22Rv1 (cell line): ENCODE results near the gene THBS3.

ENCODE experiments used
- CTCF ChIP-seq: fragments of 450-650 bp; IDR thresholded peaks from 2 replicates; pipeline ENCODE4 v1.5.1; 2017; ENCODE audit warnings: mild to moderate bottlenecking
- ZFX ChIP-seq: fragments of 450-650 bp; IDR thresholded peaks from 2 replicates; pipeline ENCODE4 v1.6.1; 2017; ENCODE audit warnings: antibody characterized with exemption, borderline replicate concordance

- TF ChIP-seq CTCF, result no peak
- TF ChIP-seq ZFX, result no peak
These were observed 20.8 kb downstream of the THBS3 start for GRCh38 chr1:155186794-155187455.
